Daoy (cell line): Measurements from ENCODE around the gene CYB561D1. TPM values are rescaled to one million over a fixed set of nuclear protein-coding genes. Genes with fewer than 3 reads are reported as not detected.
A peak's percentile ranks its signal among the peaks of the same experiment; 100 is the strongest.

Experiments
- DNase-seq: peaks from one replicate; pipeline ENCODE4 v3.0.0-alpha.2; 2015; ENCODE audit warnings: low read depth
- total RNA-seq: library from RNA; depleted of rRNA; stranded (reverse); fragments of >200 nt; shearing (Covaris generic); gene quantifications from 2 replicates; pipeline ENCODE4 v1.2.3, GENCODE V29; 2014

CYB561D1 gene
- total RNA-seq, 1 experiment from 2014 or later, result 5.8 TPM

- no peak for DNase-seq
Measured at GRCh38 chr1:109500941-109501381, 7.1 kb downstream of the CYB561D1 start.

- no peak for DNase-seq
Measured at GRCh38 chr1:109501644-109502363, 7.9 kb downstream of the CYB561D1 start.

GRCh38 chr1:109502364-109502851 is 8.5 kb downstream of the CYB561D1 start:
- DNase-seq, result no peak

GRCh38 chr1:109503935-109504334 is 10.0 kb downstream of the CYB561D1 start:
- no peak for DNase-seq

GRCh38 chr1:109504974-109505373 is 11.1 kb downstream of the CYB561D1 start:
- no peak for DNase-seq

GRCh38 chr1:109508001-109508872 is 14.3 kb downstream of the CYB561D1 start:
- no peak for DNase-seq

GRCh38 chr1:109508873-109509175 is 14.9 kb downstream of the CYB561D1 start:
- no peak for DNase-seq

- DNase-seq, result peak; percentile 81
Measured at GRCh38 chr1:109509176-109510134, 15.6 kb downstream of the CYB561D1 start, which contains the start of gene AMIGO1. Gene AMIGO1 (minus strand): TSS chr1:109509727. CDS start chr1:109508912, 815 bp downstream.

GRCh38 chr1:109513110-109513710 is 19.3 kb downstream of the CYB561D1 start:
- no peak for DNase-seq

GRCh38 chr1:109514846-109515245 is 21.0 kb downstream of the CYB561D1 start:
- no peak for DNase-seq

- DNase-seq, result peak; percentile 33
Measured at GRCh38 chr1:109516872-109517271, 23.0 kb downstream of the CYB561D1 start.

- no peak for DNase-seq
Measured at GRCh38 chr1:109517337-109517736, 23.4 kb downstream of the CYB561D1 start.

- no peak for DNase-seq
Measured at GRCh38 chr1:109521002-109521951, 27.4 kb downstream of the CYB561D1 start.

GRCh38 chr1:109522026-109522425 is 28.1 kb downstream of the CYB561D1 start:
- no peak for DNase-seq

- DNase-seq, result no peak
Measured at GRCh38 chr1:109523706-109524105, 29.8 kb downstream of the CYB561D1 start.

- no peak for DNase-seq
Measured at GRCh38 chr1:109527098-109527811, 33.4 kb downstream of the CYB561D1 start.

GRCh38 chr1:109527846-109528695 is 34.2 kb downstream of the CYB561D1 start:
- no peak for DNase-seq

- DNase-seq, result no peak
Measured at GRCh38 chr1:109528712-109529111, 34.8 kb downstream of the CYB561D1 start.
